Motor neuron (in vitro differentiated cells): ENCODE results near the gene PTGR1. TPM values are rescaled to one million over a fixed set of nuclear protein-coding genes. Genes with fewer than 3 reads are reported as not detected.

Experiments
- ATAC-seq, 8 experiments: fragments of 200-7000 bp; cut with Tn5 transposase; replicated peaks in 6 of 8; 2 replicates each; pipeline ENCODE4 v1.8.0; 2021; ENCODE audit warnings: mild to moderate bottlenecking in 8 of 8, moderate library complexity in 8 of 8
- H3K27ac ChIP-seq, 2 donors: fragments of 250-450 bp; sonication (Bioruptor Pico); 2 replicates each; pipeline ENCODE4 v1.9.0; 2021; ENCODE audit warnings: antibody characterized with exemption in 2 of 2, mild to moderate bottlenecking in 2 of 2, moderate library complexity in 1 of 2
- H3K4me1 ChIP-seq, 2 donors: fragments of 250-450 bp; sonication (Bioruptor Pico); replicated peaks in 1 of 2; 2 replicates each; pipeline ENCODE4 v1.6.1; 2021; ENCODE audit warnings: antibody characterized with exemption in 2 of 2, mild to moderate bottlenecking in 2 of 2, moderate library complexity in 1 of 2
- H3K4me3 ChIP-seq, 5 donors: fragments of 250-450 bp; sonication (Bioruptor Pico); 2 replicates each; pipeline ENCODE4 v1.9.0; 2021; ENCODE audit warnings: antibody characterized with exemption in 5 of 5, mild to moderate bottlenecking in 5 of 5, moderate library complexity in 4 of 5
- WGBS, 10 experiments: fragments of 450-650 bp; shearing (Covaris generic); methylation state at CpG; one replicate each; pipeline ENCODE4 v1.0.0; 2022; 5-methylcytosine and 5-hydroxymethylcytosine counted together
- in situ Hi-C, 9 experiments: fragments of 400-800 bp; cut with MboI; loops; one replicate each; pipeline ENCODE4 v1.15.0; 2021; ENCODE audit warnings: low sequenced_read_pairs in 9 of 9, low pct_unique_long_range_greater_than_20kb in 2 of 9; ENCODE audit not compliant: unreplicated experiment in 9 of 9
- total RNA-seq, 8 experiments: library from RNA; unstranded; fragments of 300-600 nt; gene quantifications; 2 replicates each; pipeline versions ENCODE4 v1.2.3 to v1.2.4, GENCODE V29; 2022

Gene PTGR1
- total RNA-seq, result 10 to 100 TPM; 16.3 to 82.6 (median 27.2) TPM

- peak within 1 kb of the TSS; percentile 34 to 50 (median 49) for H3K4me3 ChIP-seq
- in situ Hi-C loops, result no loop called here
- peak; percentile 75 to 87 (median 82) for ATAC-seq
- 0 to 93% (median 6%) methylated on average over 4 to 13 of the region's 64 CpGs; no CpG with 5 or more reads in 6 of the 10 experiments for WGBS, 10 experiments
- peaks cover 0 to 2% of the 10 kb centered on the region in 2 donors for H3K4me1 ChIP-seq
- H3K27ac ChIP-seq, result peak within 1 kb of the TSS in 1 of 2 donors; percentile 38
These were observed at the start of gene PTGR1 for GRCh38 chr9:111599092-111599954. PTGR1 (minus strand) TSS chr9:111599647; CDS start chr9:111597422, 2,225 bp downstream.

- in situ Hi-C loops, result no loop called here
- no peaks in the 10 kb centered on the region for H3K4me1 ChIP-seq
- H3K4me3 ChIP-seq, result no peak overlapping the region
- ATAC-seq, result no peak
- no peak overlapping the region for H3K27ac ChIP-seq
- WGBS, 10 experiments, result 86 to 100% (median 99%) methylated on average over 1 to 4 of the region's 4 CpGs
These were observed 49.6 kb upstream of the PTGR1 start for GRCh38 chr9:111649016-111649415.

- WGBS, 10 experiments, result 0 to 100% (median 97%) methylated on average over 1 to 4 of the region's 4 CpGs
- in situ Hi-C loops, result no loop called here
- Histone ChIP-seq H3K27ac (no peak overlapping the region), H3K4me1 (no peaks in the 10 kb centered on the region), H3K4me3 (no peak overlapping the region)
- ATAC-seq, result peak in 1 of 8 experiments; percentile 46
These were observed 48.6 kb upstream of the PTGR1 start for GRCh38 chr9:111648066-111648465.

- no peak overlapping the region for H3K27ac ChIP-seq
- in situ Hi-C loops, result no loop called here
- H3K4me1 ChIP-seq, result no peaks in the 10 kb centered on the region
- H3K4me3 ChIP-seq, result no peak overlapping the region
- WGBS, 10 experiments, result 71 to 100% (median 93%) methylated on average over 1 to 2 of the region's 2 CpGs; no CpG with 5 or more reads in 1 of the 10 experiments
- ATAC-seq, result no peak
These were observed 47.0 kb upstream of the PTGR1 start for GRCh38 chr9:111646417-111646816.

GRCh38 chr9:111645806-111646205 lies 46.4 kb upstream of the PTGR1 start:
- in situ Hi-C loops, result no loop called here
- H3K4me3 ChIP-seq, result no peak overlapping the region
- H3K27ac ChIP-seq, result no peak overlapping the region
- ATAC-seq, result no peak
- no peaks in the 10 kb centered on the region for H3K4me1 ChIP-seq
- WGBS, 10 experiments, result 80 to 100% (median 100%) methylated on average over 1 of the region's 1 CpG; no CpG with 5 or more reads in 2 of the 10 experiments

GRCh38 chr9:111644195-111644772 lies 44.8 kb upstream of the PTGR1 start:
- H3K4me3 ChIP-seq, result no peak overlapping the region
- H3K27ac ChIP-seq, result no peak overlapping the region
- WGBS, 10 experiments, result 84 to 100% (median 94%) methylated on average over 2 to 8 of the region's 8 CpGs
- no peak for ATAC-seq
- in situ Hi-C loops, result no loop called here
- H3K4me1 ChIP-seq, result no peaks in the 10 kb centered on the region

GRCh38 chr9:111637421-111637950 lies 38.0 kb upstream of the PTGR1 start:
- ATAC-seq, result no peak
- Histone ChIP-seq H3K27ac (no peak overlapping the region), H3K4me1 (peaks cover 4 to 13% of the 10 kb centered on the region in 2 donors), H3K4me3 (no peak overlapping the region)
- 81 to 100% (median 91%) methylated on average over 2 to 6 of the region's 6 CpGs for WGBS, 10 experiments
- in situ Hi-C loops, result no loop called here

GRCh38 chr9:111634860-111635259 lies 35.4 kb upstream of the PTGR1 start:
- in situ Hi-C loops, result no loop called here

GRCh38 chr9:111633389-111633736 lies 33.9 kb upstream of the PTGR1 start:
- peak overlapping the region in 1 of 5 donors; percentile 95 for H3K4me3 ChIP-seq
- no peak for ATAC-seq
- no peak overlapping the region for H3K27ac ChIP-seq
- H3K4me1 ChIP-seq, result peaks cover 4 to 14% of the 10 kb centered on the region in 2 donors
- WGBS, 10 experiments, result 83 to 100% (median 100%) methylated on average over 1 of the region's 1 CpG; no CpG with 5 or more reads in 7 of the 10 experiments
- in situ Hi-C loops, result no loop called here

More at GRCh38 chr9:111634860-111635259, 35.4 kb upstream of the PTGR1 start:
- Histone ChIP-seq H3K4me1 (peaks cover 4 to 14% of the 10 kb centered on the region in 2 donors), H3K27ac (no peak overlapping the region), H3K4me3 (no peak overlapping the region)
- no peak for ATAC-seq
- WGBS, 10 experiments, result 86 to 100% methylated on average over 1 of the region's 1 CpG; no CpG with 5 or more reads in 8 of the 10 experiments

GRCh38 chr9:111632695-111633388 lies 33.4 kb upstream of the PTGR1 start:
- H3K27ac ChIP-seq, result no peak overlapping the region
- WGBS, 10 experiments, result 52 to 87% (median 73%) methylated on average over 2 to 7 of the region's 7 CpGs
- peaks cover 4 to 14% of the 10 kb centered on the region in 2 donors for H3K4me1 ChIP-seq
- peak overlapping the region; percentile 67 to 100 (median 93) for H3K4me3 ChIP-seq
- in situ Hi-C loops, result no loop called here
- ATAC-seq, result no peak

GRCh38 chr9:111632060-111632459 lies 32.6 kb upstream of the PTGR1 start:
- Histone ChIP-seq H3K4me3 (peak overlapping the region; percentile 67 to 100 (median 93)), H3K4me1 (peaks cover 4 to 14% of the 10 kb centered on the region in 2 donors), H3K27ac (peak overlapping the region; percentile 91 to 98)
- in situ Hi-C loops, result no loop called here
- ATAC-seq, result no peak
- WGBS, 10 experiments, result 0 to 80% (median 35%) methylated on average over 1 to 5 of the region's 5 CpGs; no CpG with 5 or more reads in 1 of the 10 experiments

- peaks cover 4 to 14% of the 10 kb centered on the region in 2 donors for H3K4me1 ChIP-seq
- in situ Hi-C loops, result no loop called here
- H3K27ac ChIP-seq, result peak within 1 kb of the TSS; percentile 91 to 98
- peak within 1 kb of the TSS; percentile 67 to 100 (median 93) for H3K4me3 ChIP-seq
- 0% methylated on average over 2 to 15 of the region's 79 CpGs; no CpG with 5 or more reads in 5 of the 10 experiments for WGBS, 10 experiments
- peak; percentile 94 to 99 (median 97) for ATAC-seq
These were observed 31.9 kb upstream of the PTGR1 start, which contains the start of gene DNAJC25 for GRCh38 chr9:111631214-111631971. DNAJC25 (plus strand) TSS chr9:111631334; CDS start chr9:111631408, 74 bp downstream.
